Measurements from ENCODE around the gene NBDY.
"Not testable (repeated sequence)": the region's sequence is repeated elsewhere in the genome, so short reads cannot be mapped to it uniquely, and the experiment has no call there.

Gene NBDY

GRCh38 chrX:56802921-56803849 lies 74.1 kb downstream of the NBDY start:
- peak; percentile 92 for DNase-seq

GRCh38 chrX:56803850-56804681 lies 75.0 kb downstream of the NBDY start:
- DNase-seq = no peak

GRCh38 chrX:56804867-56805266 lies 75.8 kb downstream of the NBDY start:
- no peak for DNase-seq

GRCh38 chrX:56805399-56805798 lies 76.4 kb downstream of the NBDY start:
- no peak for DNase-seq

GRCh38 chrX:56806176-56806575 lies 77.1 kb downstream of the NBDY start:
- not testable (repeated sequence) for DNase-seq

GRCh38 chrX:56811599-56811998 lies 82.6 kb downstream of the NBDY start:
- no peak for DNase-seq

- no peak for DNase-seq
Measured at GRCh38 chrX:56812515-56813105, 83.6 kb downstream of the NBDY start.

- no peak for DNase-seq
Measured at GRCh38 chrX:56813318-56813837, 84.3 kb downstream of the NBDY start.

- DNase-seq = no peak
Measured at GRCh38 chrX:56817179-56817578, 88.1 kb downstream of the NBDY start.

- DNase-seq = no peak
Measured at GRCh38 chrX:56826020-56826419, 97.0 kb downstream of the NBDY start.

- no peak for DNase-seq
Measured at GRCh38 chrX:56833626-56834025, 104.6 kb downstream of the NBDY start.

- no peak for DNase-seq
Measured at GRCh38 chrX:56853436-56853835, 124.4 kb downstream of the NBDY start.

- no peak for DNase-seq
Measured at GRCh38 chrX:56857042-56857441, 128.0 kb downstream of the NBDY start.

GRCh38 chrX:56860888-56861287 lies 131.8 kb downstream of the NBDY start:
- no peak for DNase-seq
